NCI-H1694 treated with DMSO at 0.1 percent for 48 hours (cell line): ENCODE measurements around the gene LGALS7B.
A peak's percentile ranks its signal among the peaks of the same experiment; 100 is the strongest.
"Not testable (repeated sequence)": the region's sequence is repeated elsewhere in the genome, so short reads cannot be mapped to it uniquely, and the experiment has no call there.

Experiments
- DNase-seq: peaks from one replicate; lab custom pipeline; 2025; lab: John Stamatoyannopoulos, UW

LGALS7B gene

DNA sequence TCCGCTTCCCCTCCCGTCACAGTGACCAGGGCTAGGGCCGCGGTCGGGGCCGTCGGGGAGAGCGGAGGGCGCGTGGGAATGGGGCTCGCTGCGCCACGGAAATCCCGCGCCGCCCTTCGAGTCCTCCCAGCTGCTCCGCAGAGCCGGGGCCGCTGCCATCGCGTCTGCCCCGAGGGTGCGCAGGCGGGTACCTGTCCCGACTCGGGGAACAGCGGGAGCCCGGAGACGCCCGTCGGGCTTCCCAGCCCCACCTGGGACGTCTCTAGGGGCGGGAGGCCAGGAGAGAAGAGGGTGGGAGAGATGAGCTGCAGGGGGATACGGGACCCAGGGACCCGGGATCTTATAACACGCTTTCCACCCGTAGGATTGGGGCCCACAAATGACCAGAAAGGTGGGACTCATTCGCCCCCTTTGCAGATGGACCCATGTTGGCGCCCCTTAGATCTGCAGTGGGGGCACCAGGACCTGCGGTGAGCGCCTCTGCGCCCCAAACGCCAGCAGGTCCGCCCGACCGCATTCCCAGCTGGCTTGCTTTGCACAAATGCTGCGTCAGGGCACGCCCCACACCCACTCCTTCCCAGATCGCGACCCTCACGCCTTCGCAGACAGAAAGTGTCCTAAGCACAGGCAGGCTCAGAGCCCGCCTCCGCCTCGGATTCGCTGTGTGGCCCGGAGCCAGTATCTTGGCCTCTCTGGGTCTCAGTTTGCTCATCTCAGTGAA is 18.6 kb upstream of the LGALS7B start:
- not testable (repeated sequence) for DNase-seq

- not testable (repeated sequence) for DNase-seq
Observed at GRCh38 chr19:38770949-38771275, 18.1 kb upstream of the LGALS7B start.

GRCh38 chr19:38771569-38771968 is 17.4 kb upstream of the LGALS7B start:
- not testable (repeated sequence) for DNase-seq

GRCh38 chr19:38773469-38774177 is 15.4 kb upstream of the LGALS7B start, which contains the start of gene LGALS7:
LGALS7 (minus strand) TSS chr19:38773517; CDS start chr19:38773492, 25 bp downstream.
- peak; percentile 34 for DNase-seq

DNA sequence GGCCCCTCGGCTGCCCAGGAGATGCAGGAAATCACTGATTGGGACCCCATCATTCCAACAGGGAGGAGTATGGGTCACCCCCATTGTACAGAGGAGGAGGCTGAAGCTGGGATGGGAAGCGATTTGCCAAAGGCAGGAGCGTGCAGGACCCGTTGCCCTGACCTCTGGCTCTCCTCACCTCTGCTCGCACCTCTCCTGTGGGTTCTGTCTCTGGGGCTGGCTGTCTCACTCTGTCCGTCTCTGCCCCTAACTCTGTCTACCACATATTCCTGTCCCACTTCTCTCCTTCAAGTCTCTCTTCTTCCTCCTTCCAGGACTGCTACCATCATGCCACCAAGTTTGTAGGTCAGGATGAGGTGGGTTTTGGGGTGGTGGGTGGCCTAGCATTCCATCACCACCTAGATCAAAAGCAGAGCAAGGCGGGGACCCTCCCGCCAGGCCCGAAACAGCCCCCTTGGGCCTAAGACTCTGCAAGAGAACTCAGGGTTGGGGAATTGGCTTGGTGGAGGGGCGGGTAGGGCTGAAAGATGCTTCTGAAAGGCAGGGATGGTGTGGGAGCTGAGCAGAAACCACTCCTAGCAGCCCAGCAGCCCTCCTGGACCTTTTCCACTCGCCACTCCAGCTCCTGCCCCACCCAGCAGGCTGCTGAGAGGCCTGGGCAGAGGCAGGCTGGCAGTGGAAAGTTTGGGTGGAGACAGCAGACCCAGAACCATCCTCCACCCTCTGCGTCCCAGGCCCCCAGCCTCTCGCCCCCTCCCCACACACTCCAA is 14.6 kb upstream of the LGALS7B start:
- no peak for DNase-seq

DNA sequence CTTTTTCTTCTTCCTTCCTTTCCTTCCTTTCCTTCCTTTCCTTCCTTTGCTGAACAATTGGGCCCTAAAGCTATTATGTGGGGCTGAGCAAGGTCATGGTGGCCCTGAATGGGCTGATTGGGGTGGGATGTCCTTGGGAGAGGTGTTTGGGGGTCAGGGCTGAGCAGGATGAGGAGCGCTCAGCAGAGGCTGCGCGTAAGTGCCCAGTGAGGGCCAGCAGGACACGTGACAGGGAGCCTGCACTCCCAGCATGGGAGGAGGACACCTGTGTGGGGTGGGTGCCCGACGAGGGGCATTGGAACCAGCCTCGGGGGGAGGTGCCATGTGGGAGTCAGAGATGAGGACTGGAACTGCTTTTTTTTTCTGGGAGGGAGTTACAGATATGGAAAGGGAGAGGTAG is 10.3 kb upstream of the LGALS7B start:
- DNase-seq, result no peak

DNA sequence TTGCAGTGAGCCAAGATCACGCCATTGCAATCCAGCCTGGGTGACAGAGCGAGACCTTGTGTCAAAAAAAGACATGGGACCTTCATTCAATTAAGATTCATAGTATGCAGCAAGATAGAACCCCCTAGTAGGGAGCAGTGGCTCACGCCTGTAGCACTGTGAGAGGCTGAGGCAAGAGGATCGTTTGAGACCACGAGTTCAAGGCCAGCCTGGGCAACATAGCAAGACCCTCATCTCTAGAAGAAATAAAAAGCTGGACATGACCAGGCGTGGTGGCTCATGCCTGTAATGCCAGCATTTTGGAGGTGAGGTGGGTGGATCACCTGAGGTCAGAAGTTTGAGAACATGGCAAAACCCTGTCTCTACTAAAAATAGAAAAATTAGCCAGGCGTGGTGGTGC is 8.6 kb upstream of the LGALS7B start:
- DNase-seq, result no peak

DNA sequence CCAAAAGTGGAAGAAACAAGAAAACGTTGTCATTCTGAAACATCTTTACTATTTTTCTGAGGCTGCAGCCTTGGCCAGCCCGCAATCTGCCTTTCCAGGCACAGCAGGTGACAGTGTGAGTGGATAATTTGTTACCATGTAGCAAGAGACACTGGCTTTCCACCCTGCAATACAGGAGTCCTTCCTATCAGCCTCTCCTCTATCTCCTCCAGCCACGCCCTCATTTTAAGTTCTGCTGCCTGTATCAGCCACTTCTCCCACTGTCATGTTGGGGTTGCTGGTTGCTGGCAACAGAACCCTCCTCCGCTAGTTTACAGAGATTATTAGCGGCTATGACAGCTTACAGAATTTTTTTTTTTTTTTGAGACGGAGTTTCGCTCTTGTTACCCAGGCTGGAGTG is 7.9 kb upstream of the LGALS7B start:
- no peak for DNase-seq

- not testable (repeated sequence) for DNase-seq
Observed at GRCh38 chr19:38782212-38782611, 6.8 kb upstream of the LGALS7B start.

GRCh38 chr19:38784224-38784623 is 4.8 kb upstream of the LGALS7B start:
- DNase-seq, result no peak

DNA sequence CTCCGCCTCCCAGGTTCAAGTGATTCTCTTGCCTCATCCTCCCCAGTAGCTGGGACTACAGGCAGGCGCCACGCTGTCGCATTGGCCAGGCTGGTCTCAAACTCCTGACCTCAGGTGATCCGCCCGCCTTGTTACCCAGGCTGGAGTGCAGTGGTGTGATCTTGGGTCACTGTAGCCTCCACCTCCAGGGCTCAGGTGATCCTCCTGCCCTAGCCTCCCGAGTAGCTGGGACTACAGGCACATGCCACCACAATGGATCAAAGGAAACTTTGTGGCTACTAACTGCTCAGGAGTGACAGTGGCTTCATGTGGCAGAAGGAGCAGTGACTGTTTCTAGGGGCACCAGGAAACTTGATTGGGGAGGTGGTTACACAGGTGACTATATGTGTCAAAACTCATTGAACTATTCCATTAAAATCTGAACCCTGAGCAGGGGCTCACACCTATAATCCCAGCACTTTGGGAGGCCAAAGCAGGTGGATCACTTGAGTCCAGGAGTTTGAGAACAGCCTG is 3.8 kb upstream of the LGALS7B start:
- DNase-seq, result no peak

GRCh38 chr19:38786061-38786460 is 2.9 kb upstream of the LGALS7B start:
- not testable (repeated sequence) for DNase-seq

DNA sequence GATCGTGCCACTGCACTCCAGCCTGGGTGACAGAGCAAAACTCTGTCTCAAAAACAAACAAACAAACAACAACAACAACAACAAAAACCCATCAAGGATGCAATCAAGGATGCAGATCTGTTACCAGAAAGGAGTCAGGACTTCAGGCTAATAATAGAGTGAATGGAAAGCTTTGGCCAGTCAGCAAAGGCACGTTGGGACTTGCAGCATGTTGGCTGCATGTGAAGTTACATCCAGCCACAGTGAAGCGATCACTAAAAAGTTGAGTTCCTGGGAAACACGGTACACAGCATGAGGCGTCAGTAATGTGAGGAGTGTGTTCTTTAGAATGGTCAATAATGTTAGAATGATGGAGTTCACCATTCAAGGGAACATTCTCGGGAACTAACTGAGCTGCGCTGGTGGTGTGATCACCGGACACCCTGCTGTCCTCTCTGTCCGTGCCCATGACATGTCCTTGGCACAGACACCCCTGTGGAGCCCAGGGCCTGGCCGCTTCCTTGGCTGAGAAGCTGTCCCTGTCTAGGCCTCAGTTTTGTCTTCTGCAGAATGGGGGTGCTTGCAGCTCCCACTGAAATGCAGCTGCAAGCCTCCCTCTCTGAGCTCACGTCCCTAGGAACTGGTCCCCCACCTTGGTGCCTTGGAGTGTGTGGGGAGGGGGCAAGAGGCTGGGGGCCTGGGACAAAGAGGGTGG is 2.3 kb upstream of the LGALS7B start:
- DNase-seq, result no peak

DNA sequence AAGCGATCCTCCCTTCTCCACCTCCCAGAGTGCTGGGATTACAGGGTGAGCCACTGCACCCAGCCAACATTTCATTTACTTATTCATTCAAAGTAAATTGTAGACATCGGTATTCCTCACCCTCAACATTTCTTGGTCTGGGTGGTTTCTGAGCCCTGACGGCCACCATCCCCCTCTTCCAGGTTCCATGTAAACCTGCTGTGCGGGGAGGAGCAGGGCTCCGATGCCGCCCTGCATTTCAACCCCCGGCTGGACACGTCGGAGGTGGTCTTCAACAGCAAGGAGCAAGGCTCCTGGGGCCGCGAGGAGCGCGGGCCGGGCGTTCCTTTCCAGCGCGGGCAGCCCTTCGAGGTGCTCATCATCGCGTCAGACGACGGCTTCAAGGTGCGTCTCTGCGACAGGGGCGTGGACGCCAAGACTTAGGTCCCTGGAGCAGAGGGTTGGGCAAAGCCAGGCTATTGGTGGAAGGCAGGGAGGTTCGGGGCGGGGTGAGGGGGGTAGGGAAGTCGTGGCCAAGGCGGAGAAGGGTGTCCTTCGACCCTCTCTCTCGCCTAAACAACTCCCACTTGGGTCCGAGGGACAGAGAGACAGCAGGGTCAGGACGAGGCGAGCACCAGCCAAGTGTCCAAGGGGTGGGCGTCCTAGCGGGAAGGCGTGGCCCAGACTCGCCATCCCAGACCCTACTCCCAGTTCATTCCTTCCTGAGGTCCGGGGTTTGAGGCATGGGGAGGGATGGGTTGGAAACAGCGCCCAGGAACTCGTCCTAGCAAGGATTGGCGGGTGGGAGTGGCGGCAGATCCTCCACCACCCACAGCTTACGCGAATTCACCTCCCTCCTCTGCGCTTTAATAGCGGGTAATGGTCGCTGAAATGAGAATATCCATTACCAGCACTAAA is 1.8 kb downstream of the LGALS7B start:
- not testable (repeated sequence) for DNase-seq

DNA sequence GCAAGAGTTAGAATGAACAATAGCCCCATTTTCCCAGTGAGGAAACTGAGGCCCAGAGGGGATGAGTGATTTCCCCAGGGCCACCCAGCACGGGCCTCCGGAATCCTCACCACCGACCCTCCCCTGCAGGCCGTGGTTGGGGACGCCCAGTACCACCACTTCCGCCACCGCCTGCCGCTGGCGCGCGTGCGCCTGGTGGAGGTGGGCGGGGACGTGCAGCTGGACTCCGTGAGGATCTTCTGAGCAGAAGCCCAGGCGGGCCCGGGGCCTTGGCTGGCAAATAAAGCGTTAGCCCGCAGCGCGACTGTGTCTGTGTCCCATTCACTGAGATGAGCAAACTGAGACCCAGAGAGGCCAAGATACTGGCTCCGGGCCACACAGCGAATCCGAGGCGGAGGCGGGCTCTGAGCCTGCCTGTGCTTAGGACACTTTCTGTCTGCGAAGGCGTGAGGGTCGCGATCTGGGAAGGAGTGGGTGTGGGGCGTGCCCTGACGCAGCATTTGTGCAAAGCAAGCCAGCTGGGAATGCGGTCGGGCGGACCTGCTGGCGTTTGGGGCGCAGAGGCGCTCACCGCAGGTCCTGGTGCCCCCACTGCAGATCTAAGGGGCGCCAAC is 2.6 kb downstream of the LGALS7B start:
- DNase-seq, result not testable (repeated sequence)

DNA sequence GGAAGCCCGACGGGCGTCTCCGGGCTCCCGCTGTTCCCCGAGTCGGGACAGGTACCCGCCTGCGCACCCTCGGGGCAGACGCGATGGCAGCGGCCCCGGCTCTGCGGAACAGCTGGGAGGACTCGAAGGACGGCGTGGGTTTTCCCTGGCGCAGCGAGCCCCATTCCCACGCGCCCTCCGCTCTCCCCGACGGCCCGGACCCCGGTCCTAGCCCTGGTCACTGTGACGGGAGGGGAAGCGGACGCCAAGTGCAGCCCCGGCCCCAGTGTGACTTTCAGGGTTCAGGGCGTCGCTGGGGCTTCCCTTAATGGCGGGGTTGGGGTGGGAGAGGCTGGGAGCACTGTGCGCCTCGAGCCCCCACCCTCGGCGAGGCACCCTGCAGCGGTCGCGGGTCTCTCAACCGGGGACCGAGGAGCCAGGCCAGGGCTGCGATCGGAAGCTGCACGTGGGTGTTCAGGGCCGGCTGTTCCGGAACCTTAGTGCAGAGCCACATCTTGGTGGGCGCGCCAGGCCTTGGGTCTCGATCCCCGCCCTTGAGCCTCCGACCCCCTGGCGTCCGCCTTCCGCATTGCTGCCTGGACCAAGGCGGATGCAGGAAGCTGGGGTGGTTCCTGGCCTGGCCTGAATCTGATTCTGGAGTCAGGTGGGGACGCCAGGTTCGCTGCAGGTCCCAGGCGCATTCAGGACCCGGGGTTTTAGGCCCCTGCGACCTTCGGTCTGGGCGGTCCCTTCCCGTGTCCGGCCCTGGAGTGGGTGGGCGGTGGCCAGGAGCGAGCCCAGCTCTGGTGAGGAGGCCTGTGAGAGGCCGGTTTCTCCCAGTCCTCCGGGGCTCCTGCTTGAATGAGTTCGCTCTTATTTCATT is 3.5 kb downstream of the LGALS7B start:
- DNase-seq, result no peak

DNA sequence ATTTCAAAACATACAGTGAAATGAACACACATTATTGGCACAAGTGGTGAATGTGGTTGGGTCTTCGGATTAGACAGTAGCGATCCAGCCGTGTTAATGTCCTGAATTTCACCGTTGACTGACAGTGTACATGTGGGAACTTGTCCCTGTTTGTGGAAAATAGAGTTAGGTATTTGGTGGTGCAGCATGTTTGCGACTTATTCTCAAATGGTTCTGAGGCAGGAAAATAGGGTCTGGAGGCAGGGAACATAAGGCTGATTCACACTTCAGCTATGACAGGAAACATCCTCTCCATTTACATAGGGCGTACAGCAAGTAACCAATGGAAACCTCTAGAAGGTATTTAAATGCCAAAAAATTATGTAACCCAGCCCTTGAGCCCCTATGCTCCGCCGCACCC is 4.2 kb downstream of the LGALS7B start:
- DNase-seq, result peak; percentile 89

DNA sequence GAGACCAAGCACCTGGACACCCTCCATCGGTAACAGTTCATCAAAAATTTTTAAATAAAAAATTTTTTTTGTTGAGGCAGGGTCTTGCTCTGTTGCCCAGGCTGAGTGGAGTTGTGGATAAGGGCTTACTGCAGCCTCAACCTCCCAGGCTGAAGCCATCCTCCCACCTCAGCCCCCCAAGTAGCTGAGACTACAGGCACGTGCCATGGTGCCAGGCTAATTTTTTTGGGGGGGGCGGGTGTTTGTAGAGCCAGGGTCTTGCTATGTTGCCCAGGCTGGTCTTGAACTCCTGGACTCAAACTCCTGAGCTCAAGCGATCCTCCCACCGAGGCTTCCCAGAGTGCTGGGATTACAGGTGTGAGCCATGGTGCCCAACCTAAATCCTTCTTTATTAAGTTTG is 4.7 kb downstream of the LGALS7B start:
- no peak for DNase-seq

DNA sequence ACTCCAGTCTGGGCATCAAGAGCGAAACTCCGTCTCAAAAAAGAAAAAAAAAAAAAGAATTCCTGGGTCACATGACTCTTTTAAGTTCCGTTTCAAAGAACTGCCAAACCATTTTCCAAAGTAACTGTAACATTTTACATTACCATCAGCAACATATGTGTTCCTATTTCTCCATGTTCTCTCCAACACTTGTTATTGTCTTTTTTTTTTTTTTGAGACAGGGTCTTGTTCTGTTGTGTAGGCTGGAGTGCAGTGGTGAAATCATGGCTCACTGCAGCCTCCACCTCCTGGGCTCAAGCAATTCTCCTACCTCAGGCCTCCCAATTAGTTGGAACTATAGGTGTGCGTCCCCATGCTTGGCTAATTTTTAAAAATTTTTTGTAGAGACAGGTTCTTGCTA is 6.5 kb downstream of the LGALS7B start:
- no peak for DNase-seq

GRCh38 chr19:38796154-38796553 is 7.2 kb downstream of the LGALS7B start:
- DNase-seq, result no peak
